Sciatic nerve (tissue), 2 donors: Measurements from ENCODE around the gene MAP1A. TPM values are rescaled to one million over a fixed set of nuclear protein-coding genes. Genes with fewer than 3 reads are reported as not detected.
A peak's percentile ranks its signal among the peaks of the same experiment; 100 is the strongest.
"Not testable (repeated sequence)": the region's sequence is repeated elsewhere in the genome, so short reads cannot be mapped to it uniquely, and the experiment has no call there.

Experiments
- ATAC-seq: fragments of 200-7000 bp; cut with Tn5 transposase; one replicate; pipeline ENCODE4 v1.9.1; 2020; ENCODE audit warnings: mild to moderate bottlenecking, moderate library complexity
- DNase-seq: peaks from one replicate; pipeline ENCODE4 v3.0.0-alpha.2; 2020; ENCODE audit warnings: low spot score
- intact Hi-C: fragments of 100-400 bp; cut with DNase I; formaldehyde crosslinking; loops from one replicate; pipeline ENCODE4 v1.14.2; 2022
- total RNA-seq: library from RNA; stranded (reverse); fragmentation: NEBNext Ultra II Directional; extraction: Animal tissue kit (Norgen Biotek cat#: 25700); gene quantifications from one replicate; pipeline ENCODE4 v1.2.1, GENCODE V29; 2021
- donor health status: DM: no; HTN: no; CAD: no.
- donor health status: DM: no; HTN: no; CAD: no.

MAP1A gene
- total RNA-seq, 1 donor from 2014 or later = 32.4 TPM

DNA sequence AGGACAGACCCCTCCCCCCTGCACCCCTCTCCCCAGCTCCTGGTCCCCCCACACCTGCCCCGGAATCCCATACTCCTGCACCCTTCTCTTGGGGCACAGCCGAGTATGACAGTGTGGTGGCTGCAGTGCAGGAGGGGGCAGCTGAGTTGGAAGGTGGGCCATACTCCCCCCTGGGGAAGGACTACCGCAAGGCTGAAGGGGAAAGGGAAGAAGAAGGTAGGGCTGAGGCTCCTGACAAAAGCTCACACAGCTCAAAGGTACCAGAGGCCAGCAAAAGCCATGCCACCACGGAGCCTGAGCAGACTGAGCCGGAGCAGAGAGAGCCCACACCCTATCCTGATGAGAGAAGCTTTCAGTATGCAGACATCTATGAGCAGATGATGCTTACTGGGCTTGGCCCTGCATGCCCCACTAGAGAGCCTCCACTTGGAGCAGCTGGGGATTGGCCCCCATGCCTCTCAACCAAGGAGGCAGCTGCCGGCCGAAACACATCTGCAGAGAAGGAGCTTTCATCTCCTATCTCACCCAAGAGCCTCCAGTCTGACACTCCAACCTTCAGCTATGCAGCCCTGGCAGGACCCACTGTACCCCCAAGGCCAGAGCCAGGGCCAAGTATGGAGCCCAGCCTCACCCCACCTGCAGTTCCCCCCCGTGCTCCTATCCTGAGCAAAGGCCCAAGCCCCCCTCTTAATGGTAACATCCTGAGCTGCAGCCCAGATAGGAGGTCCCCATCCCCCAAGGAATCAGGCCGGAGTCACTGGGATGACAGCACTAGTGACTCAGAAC is 9.8 kb downstream of the MAP1A start:
- DNase-seq = no peak
- peak; percentile 22 for ATAC-seq
- intact Hi-C loops = no loop called here

GRCh38 chr15:43527802-43528541 is 10.6 kb downstream of the MAP1A start:
- DNase-seq (no peak), ATAC-seq (no peak)
- intact Hi-C loops = no loop called here

- ATAC-seq = peak; percentile 7
- intact Hi-C loops = no loop called here
- no peak for DNase-seq
Observed at GRCh38 chr15:43528542-43529007, 11.2 kb downstream of the MAP1A start.

DNA sequence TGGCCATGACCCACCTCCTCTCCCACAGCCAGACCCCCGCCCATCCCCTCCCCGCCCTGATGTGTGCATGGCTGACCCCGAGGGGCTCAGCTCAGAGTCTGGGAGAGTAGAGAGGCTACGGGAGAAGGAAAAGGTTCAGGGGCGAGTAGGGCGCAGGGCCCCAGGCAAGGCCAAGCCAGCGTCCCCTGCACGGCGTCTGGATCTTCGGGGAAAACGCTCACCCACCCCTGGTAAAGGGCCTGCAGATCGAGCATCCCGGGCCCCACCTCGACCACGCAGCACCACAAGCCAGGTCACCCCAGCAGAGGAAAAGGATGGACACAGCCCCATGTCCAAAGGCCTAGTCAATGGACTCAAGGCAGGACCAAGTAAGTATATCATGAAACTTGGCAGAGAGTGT is 11.7 kb downstream of the MAP1A start:
- no peak for ATAC-seq
- intact Hi-C loops = no loop called here
- no peak for DNase-seq

DNA sequence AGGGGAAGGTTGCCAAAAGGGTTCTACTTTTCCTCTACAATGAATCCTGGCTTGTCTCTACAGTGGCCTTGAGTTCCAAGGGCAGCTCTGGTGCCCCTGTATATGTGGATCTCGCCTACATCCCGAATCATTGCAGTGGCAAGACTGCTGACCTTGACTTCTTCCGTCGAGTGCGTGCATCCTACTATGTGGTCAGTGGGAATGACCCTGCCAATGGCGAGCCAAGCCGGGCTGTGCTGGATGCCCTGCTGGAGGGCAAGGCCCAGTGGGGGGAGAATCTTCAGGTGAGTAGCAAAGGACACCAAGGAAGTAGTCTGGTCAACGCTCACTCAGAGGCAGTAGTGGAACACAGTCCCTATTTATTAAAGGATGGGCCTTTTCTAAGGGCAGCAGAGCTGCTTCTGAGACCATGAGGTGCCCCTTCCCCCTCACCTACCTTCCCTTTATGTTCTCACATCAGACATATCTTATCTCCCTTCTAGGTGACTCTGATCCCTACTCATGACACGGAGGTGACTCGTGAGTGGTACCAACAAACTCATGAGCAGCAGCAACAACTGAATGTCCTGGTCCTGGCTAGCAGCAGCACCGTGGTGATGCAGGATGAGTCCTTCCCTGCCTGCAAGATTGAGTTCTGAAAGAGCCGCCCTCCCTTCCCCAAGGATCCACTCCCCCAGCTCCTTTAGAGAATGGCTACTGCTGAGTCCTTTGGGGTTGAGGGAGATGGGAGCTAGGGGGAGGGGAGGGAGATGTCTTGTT is 12.4 kb downstream of the MAP1A start:
- intact Hi-C loops = no loop called here
- ATAC-seq = no peak
- no peak for DNase-seq

DNA sequence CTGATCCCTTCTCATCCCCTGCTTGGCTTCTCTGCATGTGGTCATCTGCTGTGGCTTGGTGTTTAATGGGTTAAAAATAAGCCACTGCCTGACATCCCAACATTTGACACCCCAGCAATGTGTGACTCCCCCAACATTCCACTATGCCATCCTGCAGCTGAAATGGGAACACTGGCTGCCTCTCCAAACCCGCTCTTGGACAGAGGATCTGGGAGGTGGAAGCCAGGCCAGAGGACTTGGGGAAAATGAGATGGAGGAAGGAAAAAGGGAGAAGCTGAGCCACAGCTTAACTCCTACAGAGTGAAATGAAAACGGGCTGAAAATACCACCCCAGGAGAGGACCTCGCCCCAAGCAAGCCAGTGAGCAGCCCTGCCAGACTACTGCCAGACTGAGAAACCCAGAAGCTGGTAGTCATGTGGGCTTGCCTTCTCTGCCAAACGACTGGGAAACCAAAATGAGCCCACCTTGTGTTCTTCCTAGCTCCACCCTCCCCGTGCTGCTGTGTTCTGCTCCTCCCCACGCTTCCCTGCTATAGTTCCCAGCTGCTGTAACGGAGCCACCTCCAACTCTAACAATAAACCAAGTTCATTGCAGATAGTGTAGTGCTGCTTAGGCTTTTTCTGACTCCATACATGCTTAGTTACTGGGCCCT is 13.7 kb downstream of the MAP1A start:
- intact Hi-C loops = no loop called here
- ATAC-seq (peak; percentile 20), DNase-seq (peak; percentile 42)

- ATAC-seq, intact Hi-C loops: not testable (repeated sequence)
- peak; percentile 8 for DNase-seq
Observed at GRCh38 chr15:43532826-43533225, 15.4 kb downstream of the MAP1A start.

DNA sequence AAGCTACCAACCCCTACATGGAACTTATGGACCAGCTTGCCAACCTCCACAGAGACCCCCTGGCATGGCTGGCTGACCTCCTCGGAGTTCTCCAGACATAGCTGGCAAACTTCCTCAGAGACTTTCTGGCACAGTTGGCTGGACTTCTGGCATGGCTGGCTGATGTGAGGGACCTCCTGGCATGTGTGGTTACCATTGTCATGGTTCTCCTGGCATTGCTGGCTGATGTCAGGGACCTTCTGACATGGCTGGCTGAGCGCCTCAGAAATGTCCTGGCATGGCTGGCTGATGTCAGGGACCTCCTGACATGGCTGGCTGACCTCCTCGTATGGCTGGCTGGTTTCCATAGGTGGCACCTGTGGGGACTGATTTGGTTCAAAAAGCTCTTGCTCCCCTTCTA is 17.5 kb downstream of the MAP1A start:
- ATAC-seq = no peak
- intact Hi-C loops = no loop called here
- DNase-seq = peak; percentile 32

- intact Hi-C loops = no loop called here
- DNase-seq (no peak), ATAC-seq (peak; percentile 73)
Observed at GRCh38 chr15:43538091-43538490, 20.7 kb downstream of the MAP1A start.

DNA sequence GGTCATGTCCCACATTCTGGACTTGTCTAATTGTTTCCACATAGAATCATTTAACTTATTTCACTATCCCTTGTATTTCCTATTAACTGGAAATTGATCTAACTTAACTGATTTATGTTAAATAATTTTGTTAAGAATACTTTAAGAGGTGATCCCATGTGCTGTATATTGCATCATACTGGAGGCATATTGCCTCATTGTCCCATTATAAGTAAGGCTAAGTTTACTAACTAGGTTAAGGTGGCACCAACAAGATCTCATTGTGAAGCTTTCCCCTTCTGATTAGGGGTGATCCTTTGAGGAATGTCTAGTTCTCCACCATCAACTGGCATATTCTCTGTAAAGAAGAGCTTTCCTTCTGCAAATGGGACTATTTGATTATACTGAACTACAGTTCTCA is 24.4 kb downstream of the MAP1A start:
- ATAC-seq (no peak), DNase-seq (no peak)
- intact Hi-C loops = no loop called here

GRCh38 chr15:43544266-43544665 is 26.9 kb downstream of the MAP1A start:
- DNase-seq = no peak
- intact Hi-C loops = no loop called here
- ATAC-seq = no peak

DNA sequence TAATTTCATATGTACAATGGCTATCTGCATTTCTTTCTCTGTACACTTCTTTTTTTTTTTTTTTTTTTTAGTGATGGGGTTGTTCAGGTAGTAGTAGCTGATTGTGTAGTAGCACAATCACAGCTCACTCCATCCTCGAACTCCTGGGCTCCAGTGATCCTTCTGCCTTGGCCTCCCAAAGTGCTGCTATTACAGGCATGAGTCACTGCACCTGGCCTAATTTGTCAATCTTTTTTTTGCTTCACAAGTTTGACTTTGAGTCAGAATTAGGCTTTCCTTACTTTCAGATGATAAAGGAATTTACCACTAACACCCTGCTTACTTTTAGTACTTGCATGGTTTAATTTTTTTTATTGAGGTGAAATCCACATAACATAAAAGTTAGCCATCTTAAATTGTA is 28.0 kb downstream of the MAP1A start:
- intact Hi-C loops = no loop called here
- DNase-seq = no peak
- ATAC-seq = no peak

DNA sequence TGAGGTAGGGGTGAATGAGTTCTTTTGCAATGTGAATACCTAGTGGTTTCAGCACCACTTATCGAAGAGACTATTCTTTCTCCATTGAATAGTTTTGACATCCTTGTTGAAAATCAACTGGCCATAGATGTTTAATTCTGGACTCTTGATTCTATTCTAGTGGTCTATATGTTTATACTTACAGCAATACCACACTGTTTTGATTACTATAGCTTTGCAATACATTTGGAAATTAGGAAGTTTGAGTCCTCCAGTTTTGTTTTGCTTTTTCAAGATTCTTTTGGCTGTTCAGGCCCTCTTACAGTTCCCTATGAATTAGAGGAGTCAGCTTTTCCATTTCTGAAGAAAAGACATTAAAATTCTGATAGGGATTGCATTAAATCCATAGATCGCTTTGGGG is 30.1 kb downstream of the MAP1A start:
- ATAC-seq (no peak), DNase-seq (no peak)
- intact Hi-C loops = no loop called here

DNA sequence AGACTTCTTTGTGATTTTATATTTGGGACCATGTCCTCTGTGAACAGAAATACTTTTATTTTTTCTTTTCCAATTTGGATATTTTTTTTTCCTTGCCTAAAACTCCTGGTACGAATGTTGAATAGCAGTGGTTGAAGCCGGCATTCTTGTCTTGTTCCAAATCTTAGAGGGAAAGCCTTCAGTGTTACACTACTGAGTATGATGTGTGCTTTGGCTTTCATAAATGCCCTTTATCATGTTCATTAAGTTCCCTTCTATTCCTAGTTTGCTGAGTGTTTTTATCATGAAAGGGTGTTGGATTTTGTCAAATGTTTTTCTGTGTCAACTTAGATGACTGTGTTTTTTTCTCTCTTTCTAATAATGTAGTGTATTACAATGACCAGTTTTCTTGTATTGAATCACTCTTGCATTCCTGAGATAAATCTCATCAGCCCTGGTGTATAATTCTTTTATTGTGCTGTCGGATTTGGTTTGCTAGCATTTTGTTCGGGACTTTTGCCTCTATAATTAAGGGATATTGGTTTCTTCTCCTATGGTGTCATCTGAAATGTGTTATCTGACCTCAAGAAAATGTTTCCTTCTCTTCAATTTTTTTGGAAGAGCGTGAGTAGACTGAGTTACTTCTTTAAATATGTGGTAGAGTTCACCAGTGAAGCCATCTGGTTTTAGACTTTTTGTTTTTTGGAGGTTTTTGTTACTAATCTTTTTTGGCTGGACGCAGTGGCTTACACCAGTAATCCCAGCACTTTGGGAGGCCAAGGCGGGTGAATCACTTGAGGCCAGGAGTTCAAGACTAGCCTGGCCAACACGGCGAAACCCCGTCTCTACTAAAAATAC is 33.3 kb downstream of the MAP1A start:
- DNase-seq = no peak
- peak; percentile 62 for ATAC-seq

DNA sequence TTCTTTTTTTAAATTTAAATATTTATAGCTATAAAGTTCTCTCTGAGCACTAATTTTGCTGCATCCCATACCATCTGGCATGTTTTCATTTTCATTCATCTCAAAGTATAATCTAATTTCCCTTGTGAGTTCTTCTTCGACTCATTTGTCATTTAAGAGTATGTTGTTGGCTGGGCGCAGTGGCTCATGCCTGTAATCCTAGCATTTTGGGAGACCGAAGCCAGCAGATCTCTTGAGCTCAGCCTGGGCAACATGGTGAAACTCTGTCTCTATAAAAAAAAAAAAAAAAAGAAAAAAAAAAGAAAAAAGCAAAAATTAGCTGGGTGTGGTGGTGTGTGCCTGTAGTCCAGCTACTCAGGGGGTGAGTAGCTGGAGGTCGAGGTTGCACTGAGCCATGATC is 34.8 kb downstream of the MAP1A start:
- intact Hi-C loops = no loop called here
- DNase-seq (no peak), ATAC-seq (no peak)

More for the DNA sequence above, 33.3 kb downstream of the MAP1A start:
- intact Hi-C loops = no loop called here

GRCh38 chr15:43552986-43553385 is 35.6 kb downstream of the MAP1A start:
- no peak for ATAC-seq
- DNase-seq = no peak
- intact Hi-C loops = no loop called here

GRCh38 chr15:43562753-43563152 is 45.3 kb downstream of the MAP1A start:
- ATAC-seq, DNase-seq: not testable (repeated sequence)

DNA sequence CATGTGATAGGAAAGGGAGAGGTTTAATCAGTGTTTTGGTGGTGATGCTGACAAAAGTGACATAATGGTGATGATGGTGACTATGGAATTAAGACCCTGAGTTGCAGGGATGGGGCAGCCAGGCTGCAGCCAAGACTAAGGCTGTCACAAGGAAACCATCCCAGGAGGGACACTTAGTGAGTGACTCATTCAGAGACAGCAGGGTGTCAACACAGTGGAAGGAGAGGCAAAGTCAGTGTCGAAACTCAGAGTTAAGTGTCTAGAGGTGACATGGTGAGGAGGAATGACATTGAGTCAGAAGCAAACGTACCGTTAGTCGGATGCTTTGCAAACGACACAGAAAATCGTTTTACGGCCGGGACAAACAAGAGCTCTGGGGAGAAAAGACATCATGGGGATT is 46.4 kb downstream of the MAP1A start:
- intact Hi-C loops, DNase-seq, ATAC-seq: not testable (repeated sequence)

More at GRCh38 chr15:43562753-43563152, 45.3 kb downstream of the MAP1A start:
- intact Hi-C loops = not testable (repeated sequence)
